Right forelimb (tissue), 1 donor: ENCODE measurements around the gene SPNS3.

ENCODE experiments used
- DNase-seq: peaks from one replicate; pipeline ENCODE4 v3.0.0-alpha.2; 2018

SPNS3 gene

GRCh38 chr17:4433515-4434031, at the start of gene SPNS3:
Gene SPNS3 (plus strand): TSS chr17:4433940. CDS start chr17:4433968, 28 bp downstream.
- peak; percentile 27 for DNase-seq

- DNase-seq = no peak
These were observed 47.3 kb upstream of the SPNS3 start for GRCh38 chr17:4386406-4386805.

GRCh38 chr17:4387137-4387536, 46.6 kb upstream of the SPNS3 start:
- no peak for DNase-seq

- DNase-seq = no peak
These were observed 44.7 kb upstream of the SPNS3 start for GRCh38 chr17:4389079-4389478.

- no peak for DNase-seq
These were observed 39.9 kb upstream of the SPNS3 start for GRCh38 chr17:4393806-4394205.

- no peak for DNase-seq
These were observed 39.3 kb upstream of the SPNS3 start for GRCh38 chr17:4394208-4395110.

- no peak for DNase-seq
These were observed 38.6 kb upstream of the SPNS3 start for GRCh38 chr17:4395111-4395478.

GRCh38 chr17:4397840-4398239, 35.9 kb upstream of the SPNS3 start:
- DNase-seq = no peak

GRCh38 chr17:4405038-4405669, 28.6 kb upstream of the SPNS3 start:
- no peak for DNase-seq

GRCh38 chr17:4405699-4406098, 28.0 kb upstream of the SPNS3 start:
- no peak for DNase-seq

- no peak for DNase-seq
These were observed 27.4 kb upstream of the SPNS3 start for GRCh38 chr17:4406386-4406785.

GRCh38 chr17:4407216-4407615, 26.5 kb upstream of the SPNS3 start:
- DNase-seq = no peak

GRCh38 chr17:4407851-4408250, 25.9 kb upstream of the SPNS3 start:
- no peak for DNase-seq

GRCh38 chr17:4409659-4410058, 24.1 kb upstream of the SPNS3 start:
- DNase-seq = no peak

- DNase-seq = no peak
These were observed 22.5 kb upstream of the SPNS3 start for GRCh38 chr17:4411201-4411600.

- DNase-seq = peak; percentile 94
These were observed 20.6 kb upstream of the SPNS3 start for GRCh38 chr17:4412933-4413831.

- peak; percentile 6 for DNase-seq
These were observed 16.5 kb upstream of the SPNS3 start for GRCh38 chr17:4417129-4417667.

- DNase-seq = peak; percentile 51
These were observed 13.0 kb upstream of the SPNS3 start for GRCh38 chr17:4420692-4421131.

GRCh38 chr17:4422864-4423263, 10.9 kb upstream of the SPNS3 start:
- DNase-seq = no peak

GRCh38 chr17:4425398-4425797, 8.3 kb upstream of the SPNS3 start:
- peak; percentile 18 for DNase-seq

GRCh38 chr17:4426499-4427208, 7.1 kb upstream of the SPNS3 start:
- DNase-seq = peak; percentile 18

- DNase-seq = peak; percentile 2
These were observed 6.2 kb upstream of the SPNS3 start for GRCh38 chr17:4427505-4427904.
